WTC11 (cell line): ENCODE data around the gene SMAD9. TPM values are rescaled to one million over a fixed set of nuclear protein-coding genes. Genes with fewer than 3 reads are reported as not detected.

Experiments
- ATAC-seq: fragments of 200-7000 bp; cut with Tn5 transposase; 2 replicates; pipeline ENCODE4 v1.10.0; 2021; ENCODE audit warnings: mild to moderate bottlenecking, moderate library complexity
- CTCF ChIA-PET: fragments of 300-600 bp; sonication (Branson Sonifier 250); formaldehyde crosslinking; loops from one replicate; lab custom pipeline; 2021; ENCODE audit warnings: antibody characterized with exemption; lab: Charles Lee
- POLR2A ChIA-PET: fragments of 350-600 bp; sonication (Branson Sonifier 250); formaldehyde crosslinking; loops from one replicate; lab custom pipeline; 2021; ENCODE audit warnings: antibody characterized with exemption; lab: Charles Lee
- DNase-seq: peaks from one replicate; pipeline ENCODE4 v3.0.0; 2021; ENCODE audit warnings: low spot score
- H3K27ac Mint-ChIP-seq: 2 replicates; pipeline ENCODE4 v1.8.0; 2021; ENCODE audit warnings: mixed read lengths
- H3K27me3 Mint-ChIP-seq: 2 replicates; pipeline ENCODE4 v1.8.0; 2021; ENCODE audit warnings: low read depth, mild to moderate bottlenecking, moderate library complexity, mixed read lengths
- H3K36me3 Mint-ChIP-seq: 2 replicates; pipeline ENCODE4 v1.8.0; 2021; ENCODE audit warnings: mixed read lengths
- H3K4me1 Mint-ChIP-seq: 2 replicates; pipeline ENCODE4 v1.8.0; 2022; ENCODE audit warnings: mixed read lengths
- H3K4me3 Mint-ChIP-seq: 2 replicates; pipeline ENCODE4 v1.8.0; 2021; ENCODE audit warnings: mild to moderate bottlenecking, moderate library complexity, mixed read lengths
- H3K9me3 Mint-ChIP-seq: 2 replicates; pipeline ENCODE4 v1.8.0; 2021; ENCODE audit warnings: mixed read lengths
- ATF2 ChIP-seq: sonication (generic); formaldehyde crosslinking; IDR thresholded peaks from 2 replicates; pipeline ENCODE4 v1.8.1; 2022; ENCODE audit warnings: low read depth, missing genetic modification reagents, borderline replicate concordance
- ATF6 ChIP-seq: sonication (generic); formaldehyde crosslinking; IDR thresholded peaks from 2 replicates; pipeline ENCODE4 v1.8.1; 2023; ENCODE audit warnings: mild to moderate bottlenecking, missing genetic modification reagents
- CBFB ChIP-seq: sonication (generic); formaldehyde crosslinking; IDR thresholded peaks from 2 replicates; pipeline ENCODE4 v1.8.1; 2022; ENCODE audit warnings: mild to moderate bottlenecking, low read depth, missing genetic modification reagents
- GTF2I ChIP-seq: fragments of 250-450 bp; sonication (Bioruptor Pico); conservative IDR thresholded peaks from 2 replicates; pipeline ENCODE4 v1.4.0; 2021; ENCODE audit warnings: mild to moderate bottlenecking
- HMGA2 ChIP-seq: fragments of 250-450 bp; sonication (Bioruptor Pico); IDR thresholded peaks from 2 replicates; pipeline ENCODE4 v1.4.0; 2021; ENCODE audit warnings: mild to moderate bottlenecking, moderate library complexity
- HMGXB4 ChIP-seq: sonication (generic); formaldehyde crosslinking; IDR thresholded peaks from 2 replicates; pipeline ENCODE4 v1.8.1; 2023; ENCODE audit warnings: mild to moderate bottlenecking, moderate library complexity, missing genetic modification reagents
- JAZF1 ChIP-seq: fragments of 250-450 bp; sonication (Bioruptor Pico); IDR thresholded peaks from 2 replicates; pipeline ENCODE4 v1.9.0; 2021; ENCODE audit warnings: moderate library complexity, mild to moderate bottlenecking, inconsistent platforms
- JUN ChIP-seq: sonication (generic); formaldehyde crosslinking; IDR thresholded peaks from 2 replicates; pipeline ENCODE4 v1.8.0; 2023; ENCODE audit warnings: mild to moderate bottlenecking, missing genetic modification reagents
- NFATC4 ChIP-seq: fragments of 250-450 bp; sonication (Bioruptor Pico); IDR thresholded peaks from 2 replicates; pipeline ENCODE4 v1.9.0; 2021; ENCODE audit warnings: mild to moderate bottlenecking
- NR2C2 ChIP-seq: sonication (generic); formaldehyde crosslinking; IDR thresholded peaks from 2 replicates; pipeline ENCODE4 v1.8.0; 2022; ENCODE audit warnings: mild to moderate bottlenecking, missing genetic modification reagents
- NR3C1 ChIP-seq: sonication (generic); formaldehyde crosslinking; conservative IDR thresholded peaks from 2 replicates; pipeline ENCODE4 v1.8.1; 2023; ENCODE audit warnings: low read depth, mild to moderate bottlenecking, missing genetic modification reagents
- RELA ChIP-seq: sonication (generic); formaldehyde crosslinking; IDR thresholded peaks from 2 replicates; pipeline ENCODE4 v1.8.1; 2022; ENCODE audit warnings: missing genetic modification reagents, mild to moderate bottlenecking, borderline replicate concordance
- SOX15 ChIP-seq: fragments of 250-450 bp; sonication (Bioruptor Pico); IDR thresholded peaks from 2 replicates; pipeline ENCODE4 v1.9.0; 2021; ENCODE audit warnings: mild to moderate bottlenecking
- SP1 ChIP-seq: sonication (generic); formaldehyde crosslinking; conservative IDR thresholded peaks from 2 replicates; pipeline ENCODE4 v1.8.1; 2022; ENCODE audit warnings: missing genetic modification reagents
- STAT6 ChIP-seq: sonication (generic); formaldehyde crosslinking; conservative IDR thresholded peaks from 2 replicates; pipeline ENCODE4 v1.8.1; 2023; ENCODE audit warnings: mild to moderate bottlenecking, low read depth, missing genetic modification reagents, moderate library complexity
- ZBTB43 ChIP-seq: sonication (generic); formaldehyde crosslinking; IDR thresholded peaks from 2 replicates; pipeline ENCODE4 v1.8.1; 2023; ENCODE audit warnings: mild to moderate bottlenecking, missing genetic modification reagents
- ZNF121 ChIP-seq: sonication (generic); formaldehyde crosslinking; IDR thresholded peaks from 2 replicates; pipeline ENCODE4 v1.8.0; 2023; ENCODE audit warnings: missing genetic modification reagents
- ZNF138 ChIP-seq: sonication (generic); formaldehyde crosslinking; conservative IDR thresholded peaks from 2 replicates; pipeline ENCODE4 v1.8.1; 2022; ENCODE audit warnings: mild to moderate bottlenecking, moderate library complexity, missing genetic modification reagents
- ZNF263 ChIP-seq: sonication (generic); formaldehyde crosslinking; IDR thresholded peaks from 2 replicates; pipeline ENCODE4 v1.8.1; 2022; ENCODE audit warnings: low read depth, mild to moderate bottlenecking, moderate library complexity, missing genetic modification reagents
- ZNF281 ChIP-seq: sonication (generic); formaldehyde crosslinking; IDR thresholded peaks from 2 replicates; pipeline ENCODE4 v1.8.0; 2023; ENCODE audit warnings: mild to moderate bottlenecking, missing genetic modification reagents
- ZNF396 ChIP-seq: fragments of 250-450 bp; sonication (Bioruptor Pico); IDR thresholded peaks from 2 replicates; pipeline ENCODE4 v1.8.0; 2021; ENCODE audit warnings: mild to moderate bottlenecking, moderate library complexity, borderline replicate concordance
- ZNF423 ChIP-seq: fragments of 250-450 bp; sonication (Bioruptor Pico); IDR thresholded peaks from 2 replicates; pipeline ENCODE4 v2.1.2; 2022; ENCODE audit warnings: mild to moderate bottlenecking, moderate library complexity
- total RNA-seq: library from RNA; stranded (reverse); gene quantifications from 3 replicates; pipeline ENCODE4 v1.2.3, GENCODE V29; 2021

The SMAD9 gene
- total RNA-seq, 1 experiment from 2014 or later, result 1.2 TPM

- TF ChIP-seq RELA (CRISPR knock-in tag) (no peak), ZNF121 (no peak), NR2C2 (no peak), ATF2 (no peak), ATF6 (CRISPR knock-in tag) (no peak), NR3C1 (CRISPR knock-in tag) (no peak), HMGA2 (CRISPR knock-in tag) (no peak), ZNF281 (CRISPR knock-in tag) (no peak), GTF2I (CRISPR knock-in tag) (no peak)
These were observed 80.1 kb downstream of the SMAD9 start (continued) for GRCh38 chr13:36839981-36840380.

- no peaks in the 10 kb centered on the region for H3K9me3 Mint-ChIP-seq
- no peak overlapping the region for H3K27ac Mint-ChIP-seq
- peaks cover 23% of the 10 kb centered on the region for H3K4me1 Mint-ChIP-seq
- no peak overlapping the region for H3K4me3 Mint-ChIP-seq
- ATAC-seq (no peak; the same call in 1 of the 2 replicates), DNase-seq (no peak)
- ChIA-PET CTCF (interaction anchor here (0.6 to 1.4 kb wide), 5 partner anchors 24 to 875 kb away, joined by 3 to 5 read pairs (median 4); no protein-coding TSS in a partner anchor), POLR2A (no interaction called here)
- no peaks in the 10 kb centered on the region; the same call in 1 of the 2 replicates for H3K36me3 Mint-ChIP-seq
- no peaks in the 10 kb centered on the region for H3K27me3 Mint-ChIP-seq
- TF ChIP-seq ZNF138 (CRISPR knock-in tag) (no peak), SP1 (CRISPR knock-in tag) (no peak), ZNF396 (CRISPR knock-in tag) (no peak), JUN (no peak), JAZF1 (CRISPR knock-in tag) (no peak), ZNF423 (CRISPR knock-in tag) (no peak), CBFB (CRISPR knock-in tag) (no peak), NFATC4 (CRISPR knock-in tag) (no peak), ZNF263 (CRISPR knock-in tag) (no peak), ZBTB43 (CRISPR knock-in tag) (no peak), STAT6 (CRISPR knock-in tag) (no peak), HMGXB4 (CRISPR knock-in tag) (no peak), SOX15 (CRISPR knock-in tag) (no peak)
These were observed 80.8 kb downstream of the SMAD9 start for GRCh38 chr13:36839281-36839680.
